A549 (cell line): ENCODE data around the gene HOATZ. TPM values are rescaled to one million over a fixed set of nuclear protein-coding genes. Genes with fewer than 3 reads are reported as not detected.

Experiments used
- ATAC-seq, 2 experiments: fragments of 200-7000 bp in 1 of 2; fragments of >200 bp in 1 of 2; cut with Nextera tagmentation in 1 of 2; cut with Tn5 transposase in 1 of 2; 3 replicates each; pipeline versions ENCODE4 v1.8.0 to v1.9.1; 2018 to 2020; ENCODE audit warnings: mild to moderate bottlenecking in 1 of 2, moderate library complexity in 1 of 2
- CTCF ChIA-PET: fragments of 300-600 bp; sonication (Branson Sonifier 250); formaldehyde crosslinking; extraction: SDS; loops from one replicate; lab custom pipeline; 2021; ENCODE audit warnings: antibody characterized with exemption, inconsistent platforms; lab: Yijun Ruan, JAX
- POLR2A ChIA-PET: fragments of 350-600 bp; formaldehyde crosslinking; extraction: SDS; loops from one replicate; lab custom pipeline; 2021; ENCODE audit warnings: antibody characterized with exemption, inconsistent platforms; lab: Yijun Ruan, JAX
- DNase-seq, 2 experiments: peaks; one replicate each; pipeline versions ENCODE4 v3.0.0 to v3.0.0-alpha.2; 2011 to 2016; ENCODE audit warnings: low read depth in 1 of 2, low spot score in 1 of 2
- FAIRE-seq: peaks from 2 replicates; lab custom pipeline; 2011; peaks lifted over from hg19 to GRCh38; lab: Jason Lieb, UNC
- H3K27ac ChIP-seq, 2 experiments: fragments of >200 bp; sonication (Bioruptor Twin); formaldehyde crosslinking; 3 replicates each; pipeline ENCODE4 v1.5.1; 2016 to 2017
- H3K4me1 ChIP-seq: fragments of >200 bp; sonication (Bioruptor Twin); formaldehyde crosslinking; 3 replicates; pipeline ENCODE4 v1.6.1; 2016
- H3K4me2 ChIP-seq: fragments of >200 bp; sonication (Bioruptor Twin); formaldehyde crosslinking; 3 replicates; pipeline ENCODE4 v1.6.1; 2016
- H3K4me3 ChIP-seq: fragments of >200 bp; sonication (Bioruptor Twin); formaldehyde crosslinking; 3 replicates; pipeline ENCODE4 v1.5.1; 2016
- H3K9me3 ChIP-seq: fragments of >200 bp; sonication (Bioruptor Twin); formaldehyde crosslinking; 3 replicates; pipeline ENCODE4 v1.6.1; 2016
- BHLHE40 ChIP-seq: IDR thresholded peaks from 2 replicates; pipeline ENCODE4 v1.6.1; 2012; ENCODE audit warnings: low read depth, low read length, inconsistent platforms
- CBX2 ChIP-seq: fragments of 200-600 bp; sonication (generic); IDR thresholded peaks from 2 replicates; pipeline ENCODE4 v1.6.1; 2016; ENCODE audit warnings: low read depth, mild to moderate bottlenecking, borderline replicate concordance
- CBX8 ChIP-seq: fragments of 200-600 bp; sonication (generic); IDR thresholded peaks from 2 replicates; pipeline ENCODE4 v1.6.1; 2016
- CHD4 ChIP-seq: fragments of 200-600 bp; sonication (generic); IDR thresholded peaks from 2 replicates; pipeline ENCODE4 v1.6.1; 2016; ENCODE audit warnings: antibody characterized with exemption, mild to moderate bottlenecking, borderline replicate concordance
- EHMT2 ChIP-seq: fragments of 200-600 bp; sonication (generic); IDR thresholded peaks from 2 replicates; pipeline ENCODE4 v1.6.1; 2016; ENCODE audit warnings: antibody characterized with exemption, low read depth, mild to moderate bottlenecking, moderate library complexity
- EP300 ChIP-seq, 2 experiments: fragments of >200 bp; sonication (Bioruptor Twin); formaldehyde crosslinking; IDR thresholded peaks; 2 replicates in 1 of 2; 3 replicates in 1 of 2; pipeline ENCODE4 v1.6.1; 2016 to 2017
- ESRRA ChIP-seq: fragments of 150-350 bp; IDR thresholded peaks from 2 replicates; pipeline ENCODE4 v1.6.1; 2014; ENCODE audit warnings: mild to moderate bottlenecking, low read length, borderline replicate concordance
- FOXS1 ChIP-seq: fragments of 250-450 bp; sonication (Bioruptor Pico); IDR thresholded peaks from 2 replicates; pipeline ENCODE4 v1.5.0; 2020; ENCODE audit warnings: mild to moderate bottlenecking, moderate library complexity
- HDAC2 ChIP-seq: fragments of 200-600 bp; sonication (generic); IDR thresholded peaks from 2 replicates; pipeline ENCODE4 v1.6.1; 2016
- JUN ChIP-seq, 2 experiments: fragments of >200 bp; sonication (Bioruptor Twin); formaldehyde crosslinking; IDR thresholded peaks; 2 replicates in 1 of 2; 3 replicates in 1 of 2; pipeline ENCODE4 v1.6.1; 2016 to 2017
- KDM1A ChIP-seq: fragments of 200-600 bp; sonication (generic); IDR thresholded peaks from 2 replicates; pipeline ENCODE4 v1.6.1; 2016; ENCODE audit warnings: low read depth, mild to moderate bottlenecking
- KDM5A ChIP-seq: fragments of 200-600 bp; sonication (generic); IDR thresholded peaks from 2 replicates; pipeline ENCODE4 v1.6.1; 2016; ENCODE audit warnings: antibody characterized with exemption, mild to moderate bottlenecking
- MAFK ChIP-seq: fragments of 450-650 bp; IDR thresholded peaks from 2 replicates; pipeline ENCODE4 v1.6.1; 2014; ENCODE audit not compliant: partially characterized antibody
- MAZ ChIP-seq: fragments of 150-350 bp; IDR thresholded peaks from 2 replicates; pipeline ENCODE4 v1.6.1; 2014; ENCODE audit warnings: antibody characterized with exemption, low read depth, low read length, borderline replicate concordance
- NFE2L2 ChIP-seq: fragments of 150-350 bp; conservative IDR thresholded peaks from 2 replicates; pipeline ENCODE4 v1.6.1; 2014; ENCODE audit warnings: low read length
- POLR2A ChIP-seq: IDR thresholded peaks from 2 replicates; pipeline ENCODE4 v1.6.1; 2012; ENCODE audit warnings: mild to moderate bottlenecking, low read length
- POLR2AphosphoS2 ChIP-seq: conservative IDR thresholded peaks from 2 replicates; pipeline ENCODE4 v1.6.1; 2012; ENCODE audit warnings: low read length, improper control_type of control experiment, inconsistent platforms
- RAD21 ChIP-seq, 2 experiments: fragments of >200 bp in 1 of 2; sonication (Bioruptor Twin) in 1 of 2; formaldehyde crosslinking in 1 of 2; IDR thresholded peaks in 1 of 2; conservative IDR thresholded peaks in 1 of 2; 2 replicates in 1 of 2; 3 replicates in 1 of 2; pipeline ENCODE4 v1.6.1; 2012 to 2018; ENCODE audit warnings: inconsistent platforms in 1 of 2
- RNF2 ChIP-seq: fragments of 200-600 bp; sonication (generic); IDR thresholded peaks from 2 replicates; pipeline ENCODE4 v1.6.1; 2016; ENCODE audit warnings: low read depth, mild to moderate bottlenecking, antibody characterized with exemption, moderate library complexity, borderline replicate concordance
- SREBF2 ChIP-seq: fragments of 450-650 bp; IDR thresholded peaks from 2 replicates; pipeline ENCODE4 v1.6.1; 2014; ENCODE audit warnings: mild to moderate bottlenecking, moderate library complexity
- ZFP36 ChIP-seq: fragments of 450-650 bp; IDR thresholded peaks from 2 replicates; pipeline ENCODE4 v1.6.1; 2014; ENCODE audit warnings: borderline replicate concordance; ENCODE audit not compliant: partially characterized antibody
- ZNF302 ChIP-seq: fragments of 250-450 bp; sonication (Bioruptor Pico); IDR thresholded peaks from 2 replicates; pipeline ENCODE4 v1.9.0; 2021; ENCODE audit warnings: inconsistent platforms, mild to moderate bottlenecking, moderate library complexity
- ZSCAN20 ChIP-seq: fragments of 250-450 bp; sonication (Bioruptor Pico); IDR thresholded peaks from 2 replicates; pipeline ENCODE4 v1.8.0; 2022; ENCODE audit warnings: mild to moderate bottlenecking, moderate library complexity
- WGBS: methylation state at CpG from one replicate; pipeline ENCODE4 v1.1.6; 2017; ENCODE audit errors: missing lambda C conversion rate; 5-methylcytosine and 5-hydroxymethylcytosine counted together
- polyA plus RNA-seq, 4 experiments: library from polyadenylated mRNA; depleted of rRNA in 3 of 4; stranded (reverse); fragments of >200 nt; fragmentation: RNase III in 1 of 4; extraction: RNeasy Plus Mini Kit Qiagen cat#74134 plus additional on column Dnase treatment in 1 of 4; gene quantifications; 2 replicates in 3 of 4; 3 replicates in 1 of 4; pipeline ENCODE4 v1.2.3, GENCODE V29; 2011 to 2017
- TF ChIP-seq, protein P1 (sequence below): fragments of 150-350 bp; IDR thresholded peaks from 2 replicates; pipeline ENCODE4 v1.6.1; 2014; ENCODE audit warnings: low read depth, mild to moderate bottlenecking, low read length
- TF ChIP-seq, protein P2 (sequence below): fragments of 250-450 bp; sonication (Bioruptor Pico); IDR thresholded peaks from 2 replicates; pipeline ENCODE4 v1.5.0; 2020; ENCODE audit warnings: low read depth, mild to moderate bottlenecking, moderate library complexity
- TF ChIP-seq, protein P3 (sequence below): IDR thresholded peaks from 2 replicates; pipeline ENCODE4 v1.6.1; 2012
- TF ChIP-seq, protein P4 (sequence below): fragments of >200 bp; sonication (Bioruptor Twin); formaldehyde crosslinking; IDR thresholded peaks from 3 replicates; pipeline ENCODE4 v1.6.1; 2016
- TF ChIP-seq, protein P5 (sequence below): fragments of 450-650 bp; IDR thresholded peaks from 2 replicates; pipeline ENCODE4 v1.6.1; 2014; ENCODE audit warnings: antibody characterized with exemption
- TF ChIP-seq, protein P6 (sequence below): IDR thresholded peaks from 2 replicates; pipeline ENCODE4 v1.6.1; 2012; ENCODE audit warnings: low read depth, borderline replicate concordance
- TF ChIP-seq, protein P7 (sequence below): fragments of >200 bp; sonication (Bioruptor Twin); formaldehyde crosslinking; IDR thresholded peaks from 2 replicates; pipeline ENCODE4 v1.6.1; 2016

The HOATZ gene
- polyA plus RNA-seq, 2 of the 4 experiments (the other 2 are of a cell fraction) = not detected

DNA sequence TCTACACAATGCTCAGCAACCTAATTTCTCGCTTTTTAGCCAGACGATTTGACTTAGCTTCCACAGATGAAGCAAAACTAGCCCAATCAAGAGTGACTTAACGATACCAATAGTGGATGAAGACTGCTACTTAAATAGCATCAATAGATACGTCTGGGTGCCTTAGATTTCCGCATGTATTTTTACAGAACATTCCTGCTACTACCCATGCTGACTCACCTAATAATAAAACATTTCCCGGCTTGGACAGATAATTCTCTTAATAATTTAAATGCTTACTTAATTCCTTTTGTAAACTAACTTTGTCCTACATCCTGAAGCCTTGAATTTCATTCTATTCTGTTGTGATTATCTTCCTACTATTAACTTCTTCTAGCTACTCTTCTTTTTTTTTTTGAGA is 20.7 kb downstream of the HOATZ start:
- Histone ChIP-seq H3K4me1 (peaks cover 29% of the 10 kb centered on the region), H3K4me2 (peak overlapping the region; percentile 26; the same call in 1 of the 3 replicates), H3K9me3 (no peaks in the 10 kb centered on the region), H3K27ac (no peak overlapping the region), H3K4me3 (no peak overlapping the region)
- ATAC-seq (no peak), DNase-seq (no peak), FAIRE-seq (no peak)
- TF ChIP-seq KDM1A = no peak
- no peak for TF ChIP-seq EP300 (IDR thresholded peaks at IDR 0.05)
- no peak for TF ChIP-seq CBX8
- TF ChIP-seq, protein P1, sequence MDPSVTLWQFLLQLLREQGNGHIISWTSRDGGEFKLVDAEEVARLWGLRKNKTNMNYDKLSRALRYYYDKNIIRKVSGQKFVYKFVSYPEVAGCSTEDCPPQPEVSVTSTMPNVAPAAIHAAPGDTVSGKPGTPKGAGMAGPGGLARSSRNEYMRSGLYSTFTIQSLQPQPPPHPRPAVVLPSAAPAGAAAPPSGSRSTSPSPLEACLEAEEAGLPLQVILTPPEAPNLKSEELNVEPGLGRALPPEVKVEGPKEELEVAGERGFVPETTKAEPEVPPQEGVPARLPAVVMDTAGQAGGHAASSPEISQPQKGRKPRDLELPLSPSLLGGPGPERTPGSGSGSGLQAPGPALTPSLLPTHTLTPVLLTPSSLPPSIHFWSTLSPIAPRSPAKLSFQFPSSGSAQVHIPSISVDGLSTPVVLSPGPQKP = no peak
- ChIA-PET CTCF (no interaction called here), POLR2A (no interaction called here)
- 57% methylated on average over 6 of the region's 6 CpGs for WGBS

DNA sequence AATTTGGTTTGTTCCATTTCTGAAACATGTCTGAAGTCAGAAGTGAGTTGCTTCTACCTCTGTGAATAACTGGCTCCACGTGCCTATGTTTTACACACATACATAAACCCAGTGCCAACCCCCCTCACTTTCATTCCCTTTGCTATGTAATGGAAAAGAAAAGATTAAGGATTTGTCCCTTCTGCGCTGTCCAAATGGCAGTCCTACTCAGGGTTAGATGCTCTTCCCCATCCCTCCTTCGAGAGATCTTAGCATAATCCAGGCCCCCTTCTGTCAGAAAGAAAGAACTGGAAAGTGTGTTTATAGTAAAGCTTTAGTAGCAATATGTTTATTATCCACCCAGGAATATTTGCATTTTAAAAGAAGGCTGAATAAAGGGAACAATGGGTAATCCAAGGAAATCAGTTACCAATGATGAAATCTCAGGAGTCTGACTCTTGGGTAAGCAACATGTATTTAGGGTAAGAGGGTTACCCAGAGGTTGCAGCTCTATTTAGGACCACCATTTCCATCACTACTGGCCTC is 22.8 kb downstream of the HOATZ start:
- H3K9me3 ChIP-seq = no peaks in the 10 kb centered on the region
- POLR2A ChIA-PET = no interaction called here

DNA sequence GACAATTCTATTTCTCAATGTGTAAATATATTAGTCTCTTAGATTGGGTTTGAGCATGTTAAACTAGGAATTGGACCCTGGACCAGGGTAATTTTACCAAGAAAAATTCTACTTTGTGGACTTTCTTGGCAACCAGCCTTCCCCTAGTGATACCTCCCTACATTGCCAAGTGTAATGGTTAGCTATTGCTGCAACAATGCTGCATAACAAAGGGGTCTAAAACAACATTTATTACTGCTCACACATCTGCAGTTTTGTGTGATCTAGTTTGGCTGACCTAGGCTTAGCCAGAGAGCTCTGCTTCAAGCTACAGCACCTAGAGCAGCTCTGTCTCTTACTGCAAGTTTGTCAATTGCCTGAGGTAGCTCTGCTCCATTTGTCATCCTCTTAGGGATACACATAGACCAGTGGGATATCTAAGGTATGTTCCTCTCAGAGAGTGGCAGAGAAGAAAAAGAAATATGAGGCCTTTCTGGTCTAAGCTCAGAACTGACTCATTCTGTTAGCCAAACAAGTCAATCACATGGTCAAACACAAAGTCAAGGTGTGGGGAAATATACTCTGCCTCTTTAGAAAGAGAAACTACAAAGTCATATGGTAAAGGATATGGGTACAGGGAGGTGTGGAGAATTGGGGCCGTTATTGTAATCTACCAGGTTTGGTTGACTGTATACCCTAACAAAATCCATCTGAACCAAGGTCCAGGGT is 24.0 kb downstream of the HOATZ start:
- no peak for FAIRE-seq
- WGBS = 14% methylated on average over 1 of the region's 1 CpG
- POLR2A ChIA-PET = no interaction called here

More for the DNA sequence above, 22.8 kb downstream of the HOATZ start:
- Histone ChIP-seq H3K4me1 (peaks cover 9% of the 10 kb centered on the region; the same call in 2 of the 3 replicates), H3K27ac (no peak overlapping the region), H3K4me2 (no peak overlapping the region), H3K4me3 (no peak overlapping the region)
- CTCF ChIA-PET = no interaction called here
- DNase-seq = no peak
- WGBS = 92% methylated on average over 3 of the region's 3 CpGs
- no peak for ATAC-seq
- FAIRE-seq = no peak
- TF ChIP-seq RAD21 (conservative IDR thresholded peaks at IDR 0.05 in 1 of 2, IDR thresholded peaks at IDR 0.05 in 1 of 2) (no peak), FOXS1 (CRISPR knock-in tag) (no peak), ZSCAN20 (CRISPR knock-in tag) (no peak), NFE2L2 (no peak), POLR2A (no peak), ESRRA (no peak), SREBF2 (no peak), POLR2AphosphoS2 (no peak), ZNF302 (CRISPR knock-in tag) (no peak), ZFP36 (no peak), BHLHE40 (no peak), JUN (IDR thresholded peaks at IDR 0.05) (no peak), EHMT2 (no peak)
- TF ChIP-seq, protein P2, sequence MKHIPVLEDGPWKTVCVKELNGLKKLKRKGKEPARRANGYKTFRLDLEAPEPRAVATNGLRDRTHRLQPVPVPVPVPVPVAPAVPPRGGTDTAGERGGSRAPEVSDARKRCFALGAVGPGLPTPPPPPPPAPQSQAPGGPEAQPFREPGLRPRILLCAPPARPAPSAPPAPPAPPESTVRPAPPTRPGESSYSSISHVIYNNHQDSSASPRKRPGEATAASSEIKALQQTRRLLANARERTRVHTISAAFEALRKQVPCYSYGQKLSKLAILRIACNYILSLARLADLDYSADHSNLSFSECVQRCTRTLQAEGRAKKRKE = no peak
- TF ChIP-seq, protein P3, sequence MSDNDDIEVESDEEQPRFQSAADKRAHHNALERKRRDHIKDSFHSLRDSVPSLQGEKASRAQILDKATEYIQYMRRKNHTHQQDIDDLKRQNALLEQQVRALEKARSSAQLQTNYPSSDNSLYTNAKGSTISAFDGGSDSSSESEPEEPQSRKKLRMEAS = no peak
- TF ChIP-seq, protein P4, sequence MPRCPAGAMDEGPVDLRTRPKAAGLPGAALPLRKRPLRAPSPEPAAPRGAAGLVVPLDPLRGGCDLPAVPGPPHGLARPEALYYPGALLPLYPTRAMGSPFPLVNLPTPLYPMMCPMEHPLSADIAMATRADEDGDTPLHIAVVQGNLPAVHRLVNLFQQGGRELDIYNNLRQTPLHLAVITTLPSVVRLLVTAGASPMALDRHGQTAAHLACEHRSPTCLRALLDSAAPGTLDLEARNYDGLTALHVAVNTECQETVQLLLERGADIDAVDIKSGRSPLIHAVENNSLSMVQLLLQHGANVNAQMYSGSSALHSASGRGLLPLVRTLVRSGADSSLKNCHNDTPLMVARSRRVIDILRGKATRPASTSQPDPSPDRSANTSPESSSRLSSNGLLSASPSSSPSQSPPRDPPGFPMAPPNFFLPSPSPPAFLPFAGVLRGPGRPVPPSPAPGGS = no peak
- TF ChIP-seq, protein P5, sequence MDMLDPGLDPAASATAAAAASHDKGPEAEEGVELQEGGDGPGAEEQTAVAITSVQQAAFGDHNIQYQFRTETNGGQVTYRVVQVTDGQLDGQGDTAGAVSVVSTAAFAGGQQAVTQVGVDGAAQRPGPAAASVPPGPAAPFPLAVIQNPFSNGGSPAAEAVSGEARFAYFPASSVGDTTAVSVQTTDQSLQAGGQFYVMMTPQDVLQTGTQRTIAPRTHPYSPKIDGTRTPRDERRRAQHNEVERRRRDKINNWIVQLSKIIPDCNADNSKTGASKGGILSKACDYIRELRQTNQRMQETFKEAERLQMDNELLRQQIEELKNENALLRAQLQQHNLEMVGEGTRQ = no peak
- TF ChIP-seq, protein P6, sequence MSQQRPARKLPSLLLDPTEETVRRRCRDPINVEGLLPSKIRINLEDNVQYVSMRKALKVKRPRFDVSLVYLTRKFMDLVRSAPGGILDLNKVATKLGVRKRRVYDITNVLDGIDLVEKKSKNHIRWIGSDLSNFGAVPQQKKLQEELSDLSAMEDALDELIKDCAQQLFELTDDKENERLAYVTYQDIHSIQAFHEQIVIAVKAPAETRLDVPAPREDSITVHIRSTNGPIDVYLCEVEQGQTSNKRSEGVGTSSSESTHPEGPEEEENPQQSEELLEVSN = no peak
- TF ChIP-seq, all 56 proteins: peak for 0

More for the DNA sequence above, 24.0 kb downstream of the HOATZ start:
- Histone ChIP-seq H3K27ac (no peak overlapping the region), H3K4me1 (peaks cover 5% of the 10 kb centered on the region; the same call in 1 of the 3 replicates), H3K4me2 (no peak overlapping the region)
- no peak; a peak in 1 of 6 replicates for ATAC-seq
- no peak for DNase-seq
- CTCF ChIA-PET = no interaction called here
- TF ChIP-seq RNF2 (no peak), HDAC2 (no peak), MAZ (no peak), EP300 (IDR thresholded peaks at IDR 0.05) (no peak), KDM5A (no peak), MAFK (no peak), CHD4 (no peak), EHMT2 (no peak), CBX2 (no peak)
- TF ChIP-seq, protein P6 = no peak
- TF ChIP-seq, protein P7, sequence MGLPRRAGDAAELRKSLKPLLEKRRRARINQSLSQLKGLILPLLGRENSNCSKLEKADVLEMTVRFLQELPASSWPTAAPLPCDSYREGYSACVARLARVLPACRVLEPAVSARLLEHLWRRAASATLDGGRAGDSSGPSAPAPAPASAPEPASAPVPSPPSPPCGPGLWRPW = no peak
- TF ChIP-seq, all 56 proteins: peak for 0
- H3K9me3 ChIP-seq = no peaks in the 10 kb centered on the region
- H3K4me3 ChIP-seq = no peak overlapping the region
